ENCODE data around the gene NAALADL2.

DNA sequence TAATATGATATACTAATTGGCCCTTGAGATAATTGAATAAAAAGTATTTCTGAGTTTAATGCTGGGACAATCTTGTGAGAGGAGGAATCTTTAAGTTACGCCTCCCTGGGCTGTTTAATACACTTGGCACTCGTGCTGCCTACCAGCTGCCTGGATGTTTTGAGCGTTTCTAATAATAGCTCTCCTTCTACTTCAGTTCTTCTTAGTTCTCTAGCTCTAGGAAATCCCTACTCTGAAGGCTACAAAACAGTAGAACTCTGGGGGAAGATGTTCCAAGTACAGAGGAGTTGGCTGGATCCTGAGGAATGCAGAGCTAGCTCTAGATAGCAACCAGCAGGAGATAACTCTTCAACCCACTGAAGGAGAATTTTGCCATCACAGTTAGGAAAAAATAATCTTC, 3.5 kb downstream of the NAALADL2 start:
- no peak for TF ChIP-seq JUNB (IDR thresholded peaks at IDR 0.05)
- TF ChIP-seq HDAC2 (IDR thresholded peaks at IDR 0.05) = no peak
- TF ChIP-seq, protein P1, sequence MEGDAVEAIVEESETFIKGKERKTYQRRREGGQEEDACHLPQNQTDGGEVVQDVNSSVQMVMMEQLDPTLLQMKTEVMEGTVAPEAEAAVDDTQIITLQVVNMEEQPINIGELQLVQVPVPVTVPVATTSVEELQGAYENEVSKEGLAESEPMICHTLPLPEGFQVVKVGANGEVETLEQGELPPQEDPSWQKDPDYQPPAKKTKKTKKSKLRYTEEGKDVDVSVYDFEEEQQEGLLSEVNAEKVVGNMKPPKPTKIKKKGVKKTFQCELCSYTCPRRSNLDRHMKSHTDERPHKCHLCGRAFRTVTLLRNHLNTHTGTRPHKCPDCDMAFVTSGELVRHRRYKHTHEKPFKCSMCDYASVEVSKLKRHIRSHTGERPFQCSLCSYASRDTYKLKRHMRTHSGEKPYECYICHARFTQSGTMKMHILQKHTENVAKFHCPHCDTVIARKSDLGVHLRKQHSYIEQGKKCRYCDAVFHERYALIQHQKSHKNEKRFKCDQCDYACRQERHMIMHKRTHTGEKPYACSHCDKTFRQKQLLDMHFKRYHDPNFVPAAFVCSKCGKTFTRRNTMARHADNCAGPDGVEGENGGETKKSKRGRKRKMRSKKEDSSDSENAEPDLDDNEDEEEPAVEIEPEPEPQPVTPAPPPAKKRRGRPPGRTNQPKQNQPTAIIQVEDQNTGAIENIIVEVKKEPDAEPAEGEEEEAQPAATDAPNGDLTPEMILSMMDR (IDR thresholded peaks at IDR 0.05) = no peak
- TF ChIP-seq MAFK (IDR thresholded peaks at IDR 0.05; ENCODE audit: partially characterized antibody) = no peak
- TF ChIP-seq POLR2AphosphoS2 (conservative IDR thresholded peaks at IDR 0.05; ENCODE audit: low read length) = no peak
- TF ChIP-seq, protein P2, sequence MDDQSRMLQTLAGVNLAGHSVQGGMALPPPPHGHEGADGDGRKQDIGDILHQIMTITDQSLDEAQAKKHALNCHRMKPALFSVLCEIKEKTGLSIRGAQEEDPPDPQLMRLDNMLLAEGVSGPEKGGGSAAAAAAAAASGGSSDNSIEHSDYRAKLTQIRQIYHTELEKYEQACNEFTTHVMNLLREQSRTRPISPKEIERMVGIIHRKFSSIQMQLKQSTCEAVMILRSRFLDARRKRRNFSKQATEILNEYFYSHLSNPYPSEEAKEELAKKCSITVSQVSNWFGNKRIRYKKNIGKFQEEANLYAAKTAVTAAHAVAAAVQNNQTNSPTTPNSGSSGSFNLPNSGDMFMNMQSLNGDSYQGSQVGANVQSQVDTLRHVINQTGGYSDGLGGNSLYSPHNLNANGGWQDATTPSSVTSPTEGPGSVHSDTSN (IDR thresholded peaks at IDR 0.05) = no peak
- no peak for TF ChIP-seq CHD4 (IDR thresholded peaks at IDR 0.05; ENCODE audit: borderline replicate concordance)
- TF ChIP-seq SMC3 (IDR thresholded peaks at IDR 0.05) = no peak
- TF ChIP-seq ESRRA (IDR thresholded peaks at IDR 0.05; ENCODE audit: borderline replicate concordance, low read length) = no peak
- TF ChIP-seq, protein P3, sequence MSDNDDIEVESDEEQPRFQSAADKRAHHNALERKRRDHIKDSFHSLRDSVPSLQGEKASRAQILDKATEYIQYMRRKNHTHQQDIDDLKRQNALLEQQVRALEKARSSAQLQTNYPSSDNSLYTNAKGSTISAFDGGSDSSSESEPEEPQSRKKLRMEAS (IDR thresholded peaks at IDR 0.05) = no peak
- no peak for TF ChIP-seq CHD2 (IDR thresholded peaks at IDR 0.05; ENCODE audit: low read length, partially characterized antibody)
- TF ChIP-seq BHLHE40 (IDR thresholded peaks at IDR 0.05; ENCODE audit: low read depth, low read length) = no peak
- TF ChIP-seq ZNF302 (CRISPR knock-in tag; IDR thresholded peaks at IDR 0.05) = no peak

Data from A549 (cell line).